Right forelimb (tissue), 1 donor: ENCODE measurements around the gene GGCX.
A peak's percentile ranks its signal among the peaks of the same experiment; 100 is the strongest.
"Not testable (repeated sequence)": the region's sequence is repeated elsewhere in the genome, so short reads cannot be mapped to it uniquely, and the experiment has no call there.

Experiments
- DNase-seq: peaks from one replicate; pipeline ENCODE4 v3.0.0-alpha.2; 2018

The GGCX gene

DNA sequence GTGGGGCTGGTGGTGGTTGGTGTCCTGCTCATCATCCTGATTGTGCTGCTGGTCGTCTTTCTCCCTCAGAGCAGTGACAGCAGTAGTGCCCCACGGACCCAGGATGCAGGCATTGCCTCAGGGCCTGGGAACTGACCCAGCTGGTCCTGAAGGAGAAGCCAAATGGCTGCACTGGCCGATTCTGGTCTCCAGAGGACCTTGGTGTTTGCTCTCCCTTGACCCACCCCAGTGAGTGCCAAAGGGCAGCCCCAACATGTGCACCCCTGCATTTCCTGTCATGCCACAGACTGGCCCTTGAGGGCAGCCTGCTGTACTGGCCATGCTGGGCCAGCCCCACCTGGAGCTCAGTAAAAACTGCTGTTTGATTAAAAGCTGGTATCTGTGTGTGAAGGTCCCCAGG lies 31.7 kb upstream of the GGCX start:
- no peak for DNase-seq

DNA sequence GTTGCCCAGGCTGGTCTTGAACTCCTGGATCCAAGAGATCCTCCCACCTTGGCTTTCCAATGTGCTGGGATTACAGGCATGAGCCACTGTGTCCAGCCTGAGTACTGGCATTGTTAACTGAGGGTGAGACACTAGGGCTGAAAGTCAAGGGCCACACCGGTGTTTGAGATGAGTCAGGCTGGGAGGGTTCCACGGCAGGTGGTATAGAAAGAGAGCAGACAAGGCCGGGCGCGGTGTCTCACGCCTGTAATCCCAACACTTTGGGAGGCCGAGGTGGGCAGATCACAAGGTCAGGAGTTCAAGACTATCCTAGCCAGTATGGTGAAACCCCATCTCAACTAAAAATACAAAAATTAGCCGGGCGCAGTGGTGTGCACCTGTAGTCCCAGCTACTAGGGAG lies 31.0 kb upstream of the GGCX start:
- not testable (repeated sequence) for DNase-seq

DNA sequence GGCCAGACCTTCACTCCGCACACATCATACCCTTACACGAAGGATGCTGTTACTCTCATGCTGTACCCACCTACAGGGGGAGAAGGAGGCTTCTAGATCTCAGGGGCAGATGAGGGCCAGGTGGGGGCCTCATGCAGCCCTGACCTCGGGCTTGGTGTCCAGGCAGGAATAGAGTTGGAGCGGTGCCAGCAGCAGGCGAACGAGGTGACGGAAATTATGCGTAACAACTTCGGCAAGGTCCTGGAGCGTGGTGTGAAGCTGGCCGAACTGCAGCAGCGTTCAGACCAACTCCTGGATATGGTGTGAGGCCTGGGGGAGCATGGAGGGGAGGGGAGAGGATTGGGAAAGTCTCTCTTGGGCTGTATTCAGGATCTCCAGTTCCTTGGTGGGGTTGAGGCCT lies 30.3 kb upstream of the GGCX start:
- no peak for DNase-seq

DNA sequence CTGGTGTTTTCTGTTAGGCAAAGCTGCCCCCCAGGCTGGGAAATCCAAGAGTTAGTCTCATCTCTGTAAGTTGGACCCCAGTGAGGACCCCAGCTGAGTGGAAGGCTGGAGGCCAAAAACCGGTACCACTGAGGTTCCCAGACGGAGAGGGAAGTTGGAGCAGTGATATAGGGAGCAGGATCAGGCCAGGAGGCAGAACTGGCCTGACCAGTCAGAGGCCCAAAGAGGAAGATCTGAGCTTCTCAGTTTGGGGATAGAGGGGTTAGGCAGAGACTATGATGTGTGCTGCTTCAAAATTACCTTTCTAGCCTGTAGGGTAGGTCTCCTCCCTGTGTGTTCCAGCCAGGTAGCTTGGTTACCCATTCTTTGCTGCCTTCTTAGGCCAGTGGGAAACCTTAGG lies 29.7 kb upstream of the GGCX start:
- no peak for DNase-seq

DNA sequence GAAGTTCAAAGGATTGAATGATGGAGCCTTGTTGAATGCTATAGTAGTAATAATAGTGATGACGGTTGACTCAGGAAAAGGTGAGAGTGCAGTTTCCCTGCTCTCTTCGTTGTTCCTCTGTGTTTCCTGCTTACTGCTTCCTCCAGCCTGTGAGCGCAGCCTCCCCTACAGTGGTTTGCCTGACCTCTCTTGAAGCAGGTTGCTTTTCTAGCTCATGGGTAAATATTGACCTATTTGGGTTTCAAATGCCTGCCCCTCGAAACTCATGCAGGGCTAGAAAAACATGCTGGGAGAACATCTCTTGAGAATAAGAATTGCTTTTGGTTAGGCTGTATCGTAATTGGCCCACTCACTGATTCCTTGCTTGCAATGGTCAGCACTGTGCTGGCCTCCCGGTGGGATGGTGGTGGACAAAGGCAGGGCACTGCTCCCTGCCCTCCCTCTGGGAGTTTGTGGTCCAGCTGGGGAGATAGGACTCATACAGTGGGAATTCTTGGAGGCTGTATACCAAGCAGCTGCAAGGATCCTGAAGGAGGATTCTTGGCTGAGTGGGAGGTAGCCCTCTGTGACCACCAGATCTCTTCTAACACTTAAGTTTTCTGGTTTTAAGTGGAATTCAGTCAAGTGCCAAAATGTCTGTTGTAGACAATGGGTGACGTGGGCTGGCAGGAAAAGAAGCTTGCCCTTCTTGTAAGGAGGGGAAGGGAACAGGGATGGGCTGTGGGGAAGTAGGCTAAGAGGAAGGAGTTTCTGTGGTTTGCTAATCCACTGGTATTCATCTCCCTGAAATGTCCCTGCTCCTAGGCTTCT lies 28.9 kb upstream of the GGCX start:
- no peak for DNase-seq

DNA sequence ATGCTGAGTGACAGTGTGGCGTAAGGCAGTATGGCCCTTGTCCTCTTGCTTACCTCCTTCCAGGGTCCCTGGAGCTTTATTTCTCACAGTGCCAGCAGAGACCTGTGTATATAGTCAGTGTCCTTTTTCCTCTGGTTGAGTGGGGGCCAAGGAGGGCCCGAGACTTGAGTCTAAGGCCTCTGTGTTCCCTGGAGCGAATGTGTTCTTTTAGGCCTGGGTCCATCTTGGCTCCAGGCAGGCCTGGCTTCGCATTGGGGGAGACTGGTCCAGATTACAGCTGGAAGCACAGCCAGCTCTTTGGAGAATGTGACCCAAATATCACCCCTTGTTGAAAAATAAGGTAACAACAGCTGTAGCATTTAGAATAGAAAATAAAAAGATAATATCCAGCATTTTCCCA lies 27.9 kb upstream of the GGCX start:
- DNase-seq, result no peak

DNA sequence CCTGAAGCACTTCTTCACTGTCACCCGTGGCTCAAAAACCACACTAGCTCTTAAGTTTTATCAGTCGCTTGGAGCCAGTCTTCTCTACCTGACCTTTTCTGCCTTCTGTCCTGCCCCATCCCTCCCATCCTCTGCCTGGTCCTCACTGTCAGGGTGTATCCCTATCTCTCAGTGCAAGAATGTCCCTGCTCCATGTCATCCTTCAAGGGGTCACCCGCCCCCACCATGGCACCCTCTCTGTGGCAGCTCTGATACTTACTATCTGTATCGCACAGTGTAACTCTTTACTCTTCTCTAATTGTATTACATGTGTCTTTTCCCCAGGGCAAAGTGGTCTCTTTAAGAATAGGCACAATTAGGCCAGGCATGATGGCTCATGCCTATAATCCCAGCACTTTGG lies 27.4 kb upstream of the GGCX start:
- no peak for DNase-seq

DNA sequence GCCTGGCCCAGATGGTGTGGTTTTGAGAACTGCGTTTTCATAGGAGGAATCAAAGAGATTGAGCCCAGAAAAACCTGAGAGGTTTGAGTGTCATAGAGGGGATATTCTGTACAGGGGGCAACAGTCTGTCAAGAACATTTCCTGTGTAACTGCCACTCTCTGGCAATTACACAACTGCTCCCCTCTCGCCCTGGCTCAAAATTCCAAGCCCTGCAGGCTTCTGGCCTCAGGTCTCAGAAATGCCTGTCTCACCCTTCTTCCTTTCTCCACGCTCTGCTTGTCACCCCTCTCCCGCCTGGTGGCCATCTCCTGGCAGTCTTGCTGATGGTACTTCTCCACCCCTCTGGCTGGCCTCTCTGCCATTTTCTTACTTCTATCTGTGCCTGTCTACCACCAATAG lies 26.9 kb upstream of the GGCX start:
- DNase-seq, result no peak

DNA sequence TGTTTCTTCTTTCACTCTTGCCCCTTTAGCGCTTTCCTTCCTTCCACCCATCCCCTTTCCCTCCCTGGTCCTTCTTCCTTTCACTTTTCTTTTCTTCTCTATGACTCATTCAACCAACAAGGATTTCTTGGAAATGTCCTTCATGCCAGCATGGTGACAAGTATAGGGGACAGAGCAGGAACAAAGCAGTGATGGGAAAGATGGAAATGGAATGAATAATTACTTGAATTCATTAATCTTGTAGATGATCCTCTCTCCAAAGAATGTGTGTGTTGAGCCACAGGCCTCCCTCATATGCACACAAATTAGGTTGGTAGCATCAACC lies 24.4 kb upstream of the GGCX start:
- DNase-seq, result no peak

DNA sequence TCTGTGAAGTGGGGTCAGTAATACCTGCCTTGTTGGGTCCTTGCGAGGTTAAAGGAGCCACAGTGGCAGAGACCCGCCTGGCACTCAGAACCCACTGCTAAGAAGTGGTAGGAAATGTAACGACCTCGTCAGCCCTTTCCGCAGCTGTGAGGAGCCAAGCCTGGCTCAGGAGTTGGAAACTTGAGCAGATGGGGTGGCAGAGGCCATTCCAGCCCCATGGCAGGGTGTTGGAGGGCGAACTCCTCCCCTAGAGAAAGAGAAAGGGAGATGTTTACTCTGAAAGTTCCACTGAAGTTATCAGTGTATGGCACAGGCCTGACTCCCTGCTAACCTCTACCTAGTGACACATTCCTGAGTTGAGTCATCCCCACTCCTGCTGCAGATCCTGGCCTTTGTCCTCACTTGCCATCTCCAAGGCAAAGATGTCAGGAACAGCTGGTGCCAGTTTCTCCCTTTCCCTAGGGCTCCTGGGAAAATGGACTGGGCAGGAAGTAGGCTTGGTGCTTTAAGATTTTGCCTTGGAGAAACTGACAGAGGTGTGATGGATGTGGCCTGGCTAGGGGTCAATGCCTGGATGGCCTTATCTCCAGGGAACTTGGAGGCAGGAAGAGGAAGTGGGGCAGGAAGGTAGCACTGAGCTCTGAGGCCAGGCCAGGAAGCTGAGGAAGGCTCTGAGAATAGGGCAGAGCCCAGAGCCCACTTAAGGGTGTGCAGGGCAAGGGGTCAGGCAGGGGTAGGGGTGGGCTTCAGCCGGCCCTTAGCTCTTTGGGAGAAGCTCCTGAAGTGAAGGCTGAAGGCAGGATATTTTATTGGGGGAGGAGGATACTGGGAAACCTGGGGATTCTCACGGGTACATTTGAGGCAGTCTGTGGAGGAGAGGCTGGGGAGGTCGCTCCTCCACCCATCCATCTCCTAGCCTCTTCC lies 23.8 kb upstream of the GGCX start:
- DNase-seq, result no peak

DNA sequence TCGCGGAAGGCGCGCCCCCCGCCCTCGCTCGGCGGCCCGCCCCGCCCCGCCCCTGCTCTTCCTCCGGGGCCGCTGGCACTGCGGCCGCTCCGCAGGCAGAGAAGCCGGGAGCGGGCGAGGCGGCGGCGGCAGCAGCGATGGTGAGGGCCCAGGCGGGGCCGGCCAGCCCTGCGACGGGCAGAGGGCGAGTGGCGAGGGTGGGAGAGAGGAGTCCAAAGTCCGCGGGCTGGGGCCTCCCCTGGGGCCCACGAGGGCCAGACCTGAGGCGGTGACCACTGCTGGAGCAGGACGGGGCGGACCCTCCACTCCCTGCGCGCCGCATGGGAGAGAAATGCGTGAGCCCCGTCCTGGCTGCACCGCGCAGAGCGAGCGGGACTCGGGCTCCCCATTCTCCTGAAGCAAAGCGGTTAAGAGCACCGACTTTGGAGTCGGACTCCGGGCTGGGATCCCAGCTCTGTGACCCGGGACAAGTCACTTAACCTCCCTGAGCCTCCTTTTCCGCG lies 23.1 kb upstream of the GGCX start, which contains the start of gene VAMP5:
VAMP5 (plus strand) TSS at position 78 of the 503 bp plus-strand sequence; CDS start at position 138, 60 bp downstream.
- peak; percentile 72 for DNase-seq

DNA sequence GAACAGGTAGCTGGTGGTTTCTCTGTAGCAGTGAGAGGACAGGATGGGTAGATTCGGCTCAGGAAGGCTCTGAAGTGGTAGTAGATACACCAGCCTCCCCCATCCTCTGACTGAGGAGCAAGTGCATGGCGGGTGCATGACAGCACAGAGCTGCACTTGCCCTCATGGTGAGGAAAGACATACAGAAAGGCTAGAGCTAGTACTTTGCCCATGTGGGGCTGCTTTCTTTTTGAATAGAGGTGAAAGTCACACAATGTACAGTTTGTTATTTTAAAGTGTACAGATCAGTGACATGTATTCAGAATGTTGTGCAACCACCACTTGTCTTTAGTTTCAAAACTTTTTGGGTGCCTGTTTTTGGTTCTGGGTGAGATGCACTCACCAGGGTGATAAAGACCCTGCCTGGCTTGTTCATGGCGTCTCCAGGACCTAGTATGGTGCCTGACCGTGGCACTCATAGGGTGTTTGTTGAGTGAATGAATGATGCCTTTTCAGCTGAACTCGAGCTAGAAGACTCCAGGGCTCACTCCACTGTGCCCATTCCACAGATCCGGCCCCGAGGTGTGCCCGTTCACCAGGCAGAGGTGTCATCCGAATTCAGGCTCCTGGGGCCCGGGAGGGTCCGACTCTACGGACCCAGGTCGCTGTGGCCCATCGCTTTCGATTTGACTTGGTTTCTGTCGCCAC lies 22.5 kb upstream of the GGCX start:
- no peak for DNase-seq

DNA sequence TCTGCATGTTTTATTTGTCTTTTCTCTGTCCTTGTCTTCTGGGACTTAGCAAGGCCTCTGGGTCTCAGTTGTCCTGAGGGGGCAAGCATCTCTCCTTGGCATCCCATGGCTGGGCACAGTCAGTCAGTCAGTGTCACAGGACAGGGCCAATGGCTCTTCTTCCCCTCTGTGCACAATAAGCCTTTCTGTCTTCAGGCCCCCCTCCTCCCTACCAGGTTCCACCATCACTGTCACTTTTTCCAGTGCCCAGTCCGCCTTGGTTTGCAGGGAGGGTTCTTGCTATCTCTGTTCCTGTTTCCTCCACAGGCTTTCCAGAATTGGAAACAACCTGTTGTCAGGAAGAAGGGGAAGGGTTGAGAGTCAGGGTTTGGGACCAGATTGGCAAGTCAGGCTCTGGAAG lies 21.2 kb upstream of the GGCX start:
- no peak for DNase-seq

DNA sequence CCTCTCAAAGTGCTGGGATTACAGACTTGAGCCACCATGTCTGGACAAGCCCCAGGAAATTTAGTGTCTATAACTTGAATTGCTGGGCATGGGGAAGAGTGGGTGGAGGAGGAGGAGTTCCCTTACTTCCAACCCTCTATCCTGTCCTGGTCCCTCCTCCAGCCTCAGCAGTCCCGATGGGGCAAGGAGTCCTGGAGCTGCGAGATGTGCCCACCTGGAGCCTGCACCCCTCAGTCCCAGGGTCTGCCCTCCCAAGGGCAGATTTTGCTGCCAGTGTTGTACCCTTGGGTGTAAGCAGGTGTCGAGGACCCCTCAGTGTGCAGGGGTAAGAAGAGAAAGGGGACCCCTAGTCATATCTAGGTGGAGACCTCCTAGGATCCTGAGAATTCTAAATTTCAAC lies 18.9 kb upstream of the GGCX start:
- no peak for DNase-seq

DNA sequence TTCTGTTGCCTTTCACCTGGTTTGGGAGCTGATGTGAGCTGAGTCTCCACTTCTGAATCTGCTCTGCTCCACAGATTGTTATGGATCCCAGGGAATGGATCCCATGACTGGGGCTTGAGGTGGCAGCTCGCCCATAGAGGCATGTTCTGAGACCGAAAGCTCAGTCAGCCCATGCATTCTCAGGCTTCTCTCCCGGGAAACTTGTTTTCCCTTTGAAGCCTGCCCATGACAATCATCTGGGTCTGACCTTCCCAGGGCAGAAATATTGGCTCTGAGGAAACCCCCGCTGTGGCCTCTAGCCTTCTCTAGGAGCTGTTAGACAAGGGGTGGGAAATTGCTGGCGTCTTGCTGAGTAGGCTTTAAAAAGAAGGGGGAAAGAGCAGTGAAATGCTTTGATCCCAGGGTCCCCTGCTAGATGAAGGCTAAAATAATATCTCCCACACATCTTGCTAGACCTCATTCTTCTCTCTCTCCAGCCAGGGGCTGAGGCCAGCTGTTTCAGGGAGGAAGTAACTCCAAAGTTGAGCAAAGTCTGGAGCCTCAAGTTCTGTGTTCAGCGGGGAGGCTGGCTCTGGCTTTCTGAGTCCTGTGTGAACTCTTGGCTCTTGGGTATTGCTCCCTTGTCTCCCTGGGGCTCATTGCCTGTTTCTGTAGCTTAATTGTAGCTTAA lies 18.1 kb upstream of the GGCX start:
- DNase-seq, result no peak

DNA sequence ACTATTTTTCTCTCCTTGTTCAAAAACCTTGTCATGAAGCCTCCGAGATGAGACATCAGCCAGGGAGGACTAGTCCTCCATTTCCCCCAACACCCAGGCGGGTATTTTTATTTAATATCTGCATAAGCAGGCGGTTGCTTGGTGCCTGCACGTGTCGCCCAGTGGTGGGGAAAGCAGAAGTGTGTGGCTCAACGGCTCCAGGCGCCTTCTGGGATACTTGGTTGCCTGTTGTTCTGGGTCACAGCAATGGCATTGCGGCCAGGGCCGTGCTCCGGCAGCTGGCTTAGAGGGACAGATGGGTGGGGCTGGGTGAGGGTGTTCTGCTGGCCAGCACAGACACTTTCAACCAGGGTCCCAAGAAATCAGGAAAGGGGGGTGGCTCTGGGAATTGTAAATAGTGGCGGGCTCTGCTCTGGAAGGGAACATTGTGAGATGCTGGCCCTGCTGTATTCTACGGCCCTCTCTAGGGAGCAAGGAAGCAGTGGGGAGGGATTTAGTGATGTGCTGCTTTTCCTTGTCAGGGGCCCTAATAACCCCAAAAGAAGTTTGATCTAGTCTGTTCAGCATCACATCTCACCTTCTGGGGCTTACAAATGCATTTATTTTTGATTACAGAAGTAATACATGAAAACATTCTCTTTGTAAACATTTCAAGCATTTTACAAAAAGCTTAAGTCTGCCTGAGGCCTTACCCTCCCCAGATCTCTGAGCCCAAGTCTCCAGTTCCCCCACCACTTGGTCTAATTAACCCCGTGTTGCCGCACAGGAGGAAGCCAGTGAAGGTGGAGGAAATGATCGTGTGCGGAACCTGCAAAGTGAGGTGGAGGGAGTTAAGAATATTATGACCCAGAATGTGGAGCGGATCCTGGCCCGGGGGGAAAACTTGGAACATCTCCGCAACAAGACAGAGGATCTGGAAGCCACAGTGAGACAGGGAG lies 17.2 kb upstream of the GGCX start:
- no peak for DNase-seq

DNA sequence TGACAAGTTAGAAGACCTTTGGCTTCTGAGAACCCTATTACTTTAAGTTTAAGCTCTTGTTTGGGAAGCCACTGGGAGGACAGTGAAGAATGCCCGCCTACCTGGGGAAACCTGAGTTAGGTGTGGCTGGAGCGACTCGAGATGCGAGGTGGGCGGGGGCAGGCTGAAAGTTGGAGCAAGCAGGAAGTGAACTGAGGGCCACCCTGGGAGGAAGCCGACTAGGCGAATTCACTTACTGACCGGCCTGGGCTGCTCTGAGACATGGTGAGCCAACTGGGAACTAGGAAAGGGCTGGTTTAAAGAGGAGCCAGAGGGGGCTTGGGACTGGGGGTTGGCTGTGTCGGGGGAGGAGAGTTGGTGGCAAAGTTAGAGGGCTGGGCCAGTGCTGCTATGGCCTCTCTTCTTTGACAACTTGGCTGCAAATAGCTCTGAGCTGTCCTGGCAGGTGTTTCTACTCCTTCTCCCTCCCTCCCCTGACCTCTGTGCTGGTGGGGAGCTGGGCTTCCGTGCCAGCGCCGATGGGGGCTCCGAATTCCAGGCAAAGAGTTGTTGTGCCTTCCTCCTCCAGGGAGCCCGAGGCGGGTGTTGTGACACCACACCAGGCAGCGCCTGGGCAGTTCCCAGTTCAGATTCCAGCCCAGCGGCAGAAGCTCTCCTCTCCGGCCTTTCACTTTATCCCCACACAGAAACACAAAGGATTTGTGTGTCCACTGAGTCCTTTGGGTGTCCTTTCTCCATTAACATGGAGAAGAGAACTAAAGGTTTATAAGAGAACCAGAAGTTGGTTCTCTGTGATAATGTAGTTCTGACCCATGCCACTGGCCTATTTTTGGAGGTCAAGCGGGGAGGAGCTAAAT lies 16.3 kb upstream of the GGCX start, which contains the start of gene VAMP8:
VAMP8 (plus strand) TSS at position 201 of the 857 bp plus-strand sequence; CDS start at position 262, 61 bp downstream.
- DNase-seq, result no peak

DNA sequence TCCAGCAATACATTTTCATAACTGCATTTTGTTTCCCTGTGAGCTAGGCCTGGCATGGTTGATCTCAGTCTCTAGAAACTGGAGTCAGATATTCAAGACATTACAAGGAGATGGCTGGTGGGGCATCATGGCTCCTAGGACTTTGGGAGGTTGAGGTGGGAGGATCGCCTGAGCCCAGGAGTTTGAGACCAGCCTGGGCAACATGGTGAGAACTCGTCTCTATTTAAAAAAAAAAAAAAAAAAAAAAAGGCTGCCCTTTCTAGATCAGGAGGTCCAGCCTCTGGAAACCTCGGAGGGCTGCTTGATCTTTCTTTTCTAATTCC lies 15.7 kb upstream of the GGCX start:
- DNase-seq, result no peak

DNA sequence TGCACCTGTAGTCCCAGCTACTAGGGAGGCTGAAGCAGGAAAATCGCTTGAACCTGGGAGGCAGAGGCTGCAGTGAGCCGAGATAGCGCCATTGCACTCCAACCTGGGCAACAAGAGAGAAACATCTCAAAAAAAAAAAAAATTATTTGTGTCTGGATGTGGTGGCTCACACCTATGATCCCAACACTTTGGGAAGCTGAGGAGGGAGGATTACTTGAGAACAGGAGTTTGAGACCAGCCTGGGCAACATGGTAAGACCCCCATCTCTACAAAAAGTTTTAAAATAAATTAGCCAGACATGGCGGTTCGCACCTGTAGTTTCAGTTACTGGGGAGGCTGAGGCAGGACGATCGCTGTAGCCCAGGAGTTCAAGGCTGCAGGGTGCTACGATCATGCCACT lies 14.4 kb upstream of the GGCX start:
- DNase-seq, result no peak

DNA sequence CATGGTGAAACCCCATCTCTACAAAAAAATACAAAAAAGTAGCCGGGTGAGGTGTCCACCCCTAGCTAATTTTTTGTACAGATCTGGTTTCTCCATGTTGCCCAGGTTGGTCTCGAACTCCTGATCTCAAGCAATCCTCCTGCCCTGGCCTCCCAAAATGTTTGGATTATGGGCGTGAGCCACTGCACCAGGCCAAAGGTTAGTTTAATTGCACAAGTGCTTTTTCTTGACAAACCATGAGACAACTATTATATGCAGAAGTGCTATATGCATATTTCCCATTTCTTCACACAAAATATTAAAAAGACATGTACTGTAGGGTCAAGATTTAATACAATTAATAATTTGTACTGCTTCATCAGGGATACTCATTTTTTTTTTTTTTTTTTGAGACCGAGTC lies 5.0 kb upstream of the GGCX start:
- no peak for DNase-seq

DNA sequence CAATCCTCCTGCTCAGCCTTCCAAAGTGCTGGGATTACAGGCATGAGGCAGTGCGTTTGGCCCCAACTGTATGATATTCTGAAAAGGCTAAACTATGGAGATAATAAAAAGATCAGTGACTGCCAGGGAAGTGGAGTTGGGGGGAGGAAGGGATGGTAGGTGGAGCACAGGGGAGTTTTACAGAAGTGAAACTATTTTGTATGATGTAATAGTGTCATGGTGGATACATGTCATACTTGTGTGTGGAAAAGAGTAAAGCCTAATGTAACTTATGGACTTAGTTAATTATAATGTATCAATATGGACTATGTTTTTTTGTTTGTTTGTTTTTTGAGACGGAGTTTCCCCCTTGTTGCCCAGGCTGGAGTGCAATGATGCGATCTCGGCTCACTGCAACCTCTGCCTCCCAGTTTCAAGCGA lies 2.9 kb upstream of the GGCX start:
- DNase-seq, result no peak
